Liver (tissue), 9 donors: ENCODE measurements around the gene SIGLEC8. TPM values are rescaled to one million over a fixed set of nuclear protein-coding genes. Genes with fewer than 3 reads are reported as not detected.

Source experiments
- DNase-seq: peaks from one replicate; pipeline ENCODE4 v3.0.0-alpha.2; 2017; ENCODE audit warnings: low spot score
- H3K27ac ChIP-seq, 2 donors: one replicate each; pipeline ENCODE4 v1.7.0; 2013; ENCODE audit warnings: inconsistent platforms in 2 of 2, low read length in 2 of 2, control low read depth in 1 of 2, low read depth in 1 of 2, mild to moderate bottlenecking in 1 of 2
- H3K27me3 ChIP-seq, 4 donors: one replicate each; pipeline versions ENCODE4 v1.6.1 to v1.7.0; 2013; ENCODE audit warnings: low read length in 3 of 4, inconsistent platforms in 1 of 4, mild to moderate bottlenecking in 1 of 4, moderate library complexity in 1 of 4; ENCODE audit not compliant: control insufficient read depth in 4 of 4, insufficient read depth in 4 of 4
- H3K36me3 ChIP-seq, 4 donors: one replicate each; pipeline versions ENCODE4 v1.6.1 to v1.7.0; 2013; ENCODE audit warnings: low read length in 3 of 4, mild to moderate bottlenecking in 3 of 4, low read depth in 1 of 4, moderate library complexity in 1 of 4; ENCODE audit not compliant: control insufficient read depth in 4 of 4, insufficient read depth in 3 of 4
- H3K4me1 ChIP-seq, 4 donors: one replicate each; pipeline versions ENCODE4 v1.6.1 to v1.7.0; 2013; ENCODE audit warnings: low read length in 3 of 4, mild to moderate bottlenecking in 3 of 4, moderate library complexity in 1 of 4; ENCODE audit not compliant: control insufficient read depth in 4 of 4, insufficient read depth in 4 of 4
- H3K4me3 ChIP-seq, 3 donors: one replicate each; pipeline versions ENCODE4 v1.6.1 to v1.7.0; 2013; ENCODE audit warnings: low read length in 3 of 3, control low read depth in 1 of 3, low read depth in 1 of 3, mild to moderate bottlenecking in 1 of 3
- H3K9ac ChIP-seq, 2 donors: one replicate each; pipeline ENCODE4 v1.7.0; 2013; ENCODE audit warnings: low read length in 2 of 2, mild to moderate bottlenecking in 2 of 2, moderate library complexity in 2 of 2, control low read depth in 1 of 2, low read depth in 1 of 2
- H3K9me3 ChIP-seq, 4 donors: one replicate each; pipeline versions ENCODE4 v1.6.1 to v1.7.0; 2013; ENCODE audit warnings: low read length in 3 of 4; ENCODE audit not compliant: control insufficient read depth in 4 of 4
- ATF3 ChIP-seq: IDR thresholded peaks from 2 replicates; pipeline ENCODE4 v1.6.1; 2016; ENCODE audit warnings: antibody characterized with exemption
- CTCF ChIP-seq: fragments of 150-350 bp; IDR thresholded peaks from 2 replicates; pipeline ENCODE4 v1.5.1; 2017; ENCODE audit warnings: improper control_type of control experiment, low read depth, low read length; ENCODE audit not compliant: missing input control
- EGR1 ChIP-seq, 2 donors: IDR thresholded peaks; 2 replicates each; pipeline ENCODE4 v1.6.1; 2016 to 2018; ENCODE audit warnings: antibody characterized with exemption in 2 of 2, low read depth in 2 of 2
- FOXA1 ChIP-seq: IDR thresholded peaks from 2 replicates; pipeline ENCODE4 v1.6.1; 2016; ENCODE audit warnings: antibody characterized with exemption
- FOXA2 ChIP-seq: IDR thresholded peaks from 2 replicates; pipeline ENCODE4 v1.6.1; 2016; ENCODE audit warnings: antibody characterized with exemption
- GABPA ChIP-seq, 2 donors: IDR thresholded peaks in 1 of 2; conservative IDR thresholded peaks in 1 of 2; 2 replicates each; pipeline ENCODE4 v1.6.1; 2016; ENCODE audit warnings: antibody characterized with exemption in 2 of 2, mild to moderate bottlenecking in 1 of 2, moderate library complexity in 1 of 2
- HNF4A ChIP-seq, 2 donors: conservative IDR thresholded peaks; 2 replicates each; pipeline ENCODE4 v1.6.1; 2016; ENCODE audit warnings: antibody characterized with exemption in 2 of 2, mild to moderate bottlenecking in 2 of 2
- HNF4G ChIP-seq: IDR thresholded peaks from 2 replicates; pipeline ENCODE4 v1.6.1; 2016; ENCODE audit warnings: antibody characterized with exemption
- JUND ChIP-seq, 2 donors: IDR thresholded peaks; 2 replicates each; pipeline ENCODE4 v1.6.1; 2016; ENCODE audit warnings: antibody characterized with exemption in 2 of 2
- MAX ChIP-seq: IDR thresholded peaks from 2 replicates; pipeline ENCODE4 v1.6.1; 2016; ENCODE audit warnings: antibody characterized with exemption
- NR2F2 ChIP-seq: IDR thresholded peaks from 2 replicates; pipeline ENCODE4 v1.6.1; 2016; ENCODE audit warnings: antibody characterized with exemption
- RAD21 ChIP-seq, 2 donors: IDR thresholded peaks; 2 replicates each; pipeline ENCODE4 v1.6.1; 2016; ENCODE audit warnings: antibody characterized with exemption in 2 of 2, mild to moderate bottlenecking in 2 of 2
- RXRA ChIP-seq, 2 donors: IDR thresholded peaks; 2 replicates each; pipeline ENCODE4 v1.6.1; 2017 to 2018; ENCODE audit warnings: antibody characterized with exemption in 2 of 2, mild to moderate bottlenecking in 1 of 2
- SP1 ChIP-seq: IDR thresholded peaks from 2 replicates; pipeline ENCODE4 v1.6.1; 2018; ENCODE audit warnings: antibody characterized with exemption, mild to moderate bottlenecking
- TAF1 ChIP-seq: conservative IDR thresholded peaks from 2 replicates; pipeline ENCODE4 v1.6.1; 2016; ENCODE audit warnings: antibody characterized with exemption, mild to moderate bottlenecking
- YY1 ChIP-seq: IDR thresholded peaks from 2 replicates; pipeline ENCODE4 v1.6.1; 2016; ENCODE audit warnings: antibody characterized with exemption, mild to moderate bottlenecking
- WGBS: extraction: QIAGEN DNeasy Blood & Tissue Kit; methylation state at CpG from one replicate; pipeline ENCODE4 v1.1.7; 2013; 5-methylcytosine and 5-hydroxymethylcytosine counted together
- polyA plus RNA-seq, 2 donors: library from polyadenylated mRNA; stranded (reverse) in 1 of 2; unstranded in 1 of 2; fragments of 200-250 nt in 1 of 2; fragments of >200 nt in 1 of 2; fragmentation: Nextera tagmentation in 1 of 2; extraction: Ambion mirVana in 1 of 2; gene quantifications; one replicate each; pipeline versions ENCODE4 v1.2.1 to v1.2.3, GENCODE V29; 2013 to 2015
- total RNA-seq, 2 donors: library from RNA; depleted of rRNA; stranded (reverse); fragments of >200 nt; gene quantifications; one replicate each; pipeline ENCODE4 v1.2.3, GENCODE V29; 2014
- TF ChIP-seq, protein P1 (sequence below): IDR thresholded peaks from 2 replicates; pipeline ENCODE4 v1.6.1; 2016; ENCODE audit warnings: antibody characterized with exemption, mild to moderate bottlenecking
- TF ChIP-seq, protein P2 (sequence below): IDR thresholded peaks from 2 replicates; pipeline ENCODE4 v1.6.1; 2016; ENCODE audit warnings: antibody characterized with exemption
- donor health status: healthy.
- donor health status: healthy.
- donor health status: healthy.
- donor health status: healthy.
- donor health status: healthy.

Gene SIGLEC8
- total and polyA plus RNA-seq, 4 donors, result 0.09 to 2.3 (median 0.52) TPM

- Histone ChIP-seq H3K9me3 (no peaks in the 10 kb centered on the region), H3K27me3 (peaks cover 0 to 5% (median 1%) of the 10 kb centered on the region in 4 donors), H3K4me1 (no peaks in the 10 kb centered on the region), H3K27ac (no peak overlapping the region), H3K4me3 (no peak overlapping the region), H3K9ac (no peak overlapping the region), H3K36me3 (no peaks in the 10 kb centered on the region)
- TF ChIP-seq GABPA (IDR thresholded peaks at IDR 0.05 in 1 of 2, conservative IDR thresholded peaks at IDR 0.05 in 1 of 2), result no peak
- TF ChIP-seq SP1, result no peak
- no peak for TF ChIP-seq ATF3
- no peak for TF ChIP-seq FOXA1
- 77% methylated on average over 12 of the region's 12 CpGs for WGBS
- DNase-seq, result no peak
These were observed 21.5 kb upstream of the SIGLEC8 start for GRCh38 chr19:51479531-51480331.

DNA sequence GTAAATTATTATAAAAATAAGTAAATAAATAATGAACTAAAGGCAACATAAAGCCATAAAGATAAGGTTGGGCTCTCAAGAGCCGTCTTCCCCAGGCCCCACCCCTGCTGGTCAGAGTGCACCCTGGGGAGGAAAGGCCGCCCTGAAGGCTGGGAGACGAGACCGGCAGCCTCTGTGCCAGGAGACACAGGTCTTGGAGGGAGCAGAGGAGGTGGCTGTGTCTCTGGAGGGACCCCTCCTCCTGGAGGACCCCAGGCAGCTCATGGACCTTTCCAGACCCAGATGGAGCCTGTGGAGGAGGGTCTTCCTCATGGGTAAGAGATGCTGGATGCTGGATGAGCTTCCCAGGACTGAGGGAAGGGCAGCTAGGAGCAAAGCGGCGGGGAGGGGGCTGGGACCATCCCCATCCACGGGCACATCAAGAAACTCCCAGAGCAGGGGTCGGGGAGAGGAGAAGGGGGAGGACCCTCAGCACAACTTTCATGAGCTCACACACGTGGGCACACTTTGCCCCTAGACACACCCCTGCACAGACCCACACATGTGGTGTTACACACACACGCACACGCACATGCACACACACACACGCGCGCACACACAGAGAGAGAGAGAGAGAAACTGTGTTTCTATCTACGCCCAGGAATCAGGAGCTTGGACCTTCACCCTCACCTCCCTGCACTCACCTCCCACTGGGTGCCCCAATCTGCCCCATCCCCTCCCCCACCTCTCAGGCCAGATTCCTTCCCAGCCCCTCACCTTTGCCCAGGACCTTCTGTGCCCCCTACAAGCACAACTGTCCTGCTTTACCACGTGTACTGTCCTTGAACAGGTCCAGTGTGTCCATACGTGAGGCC lies 20.4 kb upstream of the SIGLEC8 start, which contains the start of gene CEACAM18:
CEACAM18 (plus strand) TSS at position 159 of the 854 bp plus-strand sequence.
- 57% methylated on average over 17 of the region's 17 CpGs for WGBS
- DNase-seq, result no peak
- TF ChIP-seq, protein P1, sequence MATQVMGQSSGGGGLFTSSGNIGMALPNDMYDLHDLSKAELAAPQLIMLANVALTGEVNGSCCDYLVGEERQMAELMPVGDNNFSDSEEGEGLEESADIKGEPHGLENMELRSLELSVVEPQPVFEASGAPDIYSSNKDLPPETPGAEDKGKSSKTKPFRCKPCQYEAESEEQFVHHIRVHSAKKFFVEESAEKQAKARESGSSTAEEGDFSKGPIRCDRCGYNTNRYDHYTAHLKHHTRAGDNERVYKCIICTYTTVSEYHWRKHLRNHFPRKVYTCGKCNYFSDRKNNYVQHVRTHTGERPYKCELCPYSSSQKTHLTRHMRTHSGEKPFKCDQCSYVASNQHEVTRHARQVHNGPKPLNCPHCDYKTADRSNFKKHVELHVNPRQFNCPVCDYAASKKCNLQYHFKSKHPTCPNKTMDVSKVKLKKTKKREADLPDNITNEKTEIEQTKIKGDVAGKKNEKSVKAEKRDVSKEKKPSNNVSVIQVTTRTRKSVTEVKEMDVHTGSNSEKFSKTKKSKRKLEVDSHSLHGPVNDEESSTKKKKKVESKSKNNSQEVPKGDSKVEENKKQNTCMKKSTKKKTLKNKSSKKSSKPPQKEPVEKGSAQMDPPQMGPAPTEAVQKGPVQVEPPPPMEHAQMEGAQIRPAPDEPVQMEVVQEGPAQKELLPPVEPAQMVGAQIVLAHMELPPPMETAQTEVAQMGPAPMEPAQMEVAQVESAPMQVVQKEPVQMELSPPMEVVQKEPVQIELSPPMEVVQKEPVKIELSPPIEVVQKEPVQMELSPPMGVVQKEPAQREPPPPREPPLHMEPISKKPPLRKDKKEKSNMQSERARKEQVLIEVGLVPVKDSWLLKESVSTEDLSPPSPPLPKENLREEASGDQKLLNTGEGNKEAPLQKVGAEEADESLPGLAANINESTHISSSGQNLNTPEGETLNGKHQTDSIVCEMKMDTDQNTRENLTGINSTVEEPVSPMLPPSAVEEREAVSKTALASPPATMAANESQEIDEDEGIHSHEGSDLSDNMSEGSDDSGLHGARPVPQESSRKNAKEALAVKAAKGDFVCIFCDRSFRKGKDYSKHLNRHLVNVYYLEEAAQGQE, result no peak
- TF ChIP-seq RAD21 (IDR thresholded peaks at IDR 0.05), result no peak
- TF ChIP-seq JUND (IDR thresholded peaks at IDR 0.05), result no peak
- TF ChIP-seq HNF4G, result no peak
- TF ChIP-seq FOXA1, result no peak
- TF ChIP-seq RXRA (IDR thresholded peaks at IDR 0.05), result no peak
- no peak for TF ChIP-seq GABPA (IDR thresholded peaks at IDR 0.05 in 1 of 2, conservative IDR thresholded peaks at IDR 0.05 in 1 of 2)
- TF ChIP-seq HNF4A (conservative IDR thresholded peaks at IDR 0.05), result no peak
- no peak for TF ChIP-seq FOXA2
- TF ChIP-seq CTCF, result no peak
- TF ChIP-seq TAF1, result no peak
- TF ChIP-seq MAX, result no peak
- no peak for TF ChIP-seq EGR1 (IDR thresholded peaks at IDR 0.05; ENCODE audit: low read depth in 2 of 2)
- TF ChIP-seq SP1, result no peak
- TF ChIP-seq, protein P2, sequence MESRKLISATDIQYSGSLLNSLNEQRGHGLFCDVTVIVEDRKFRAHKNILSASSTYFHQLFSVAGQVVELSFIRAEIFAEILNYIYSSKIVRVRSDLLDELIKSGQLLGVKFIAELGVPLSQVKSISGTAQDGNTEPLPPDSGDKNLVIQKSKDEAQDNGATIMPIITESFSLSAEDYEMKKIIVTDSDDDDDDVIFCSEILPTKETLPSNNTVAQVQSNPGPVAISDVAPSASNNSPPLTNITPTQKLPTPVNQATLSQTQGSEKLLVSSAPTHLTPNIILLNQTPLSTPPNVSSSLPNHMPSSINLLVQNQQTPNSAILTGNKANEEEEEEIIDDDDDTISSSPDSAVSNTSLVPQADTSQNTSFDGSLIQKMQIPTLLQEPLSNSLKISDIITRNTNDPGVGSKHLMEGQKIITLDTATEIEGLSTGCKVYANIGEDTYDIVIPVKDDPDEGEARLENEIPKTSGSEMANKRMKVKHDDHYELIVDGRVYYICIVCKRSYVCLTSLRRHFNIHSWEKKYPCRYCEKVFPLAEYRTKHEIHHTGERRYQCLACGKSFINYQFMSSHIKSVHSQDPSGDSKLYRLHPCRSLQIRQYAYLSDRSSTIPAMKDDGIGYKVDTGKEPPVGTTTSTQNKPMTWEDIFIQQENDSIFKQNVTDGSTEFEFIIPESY, result no peak
- TF ChIP-seq NR2F2, result no peak
- no peak for TF ChIP-seq YY1
- TF ChIP-seq ATF3, result no peak
- H3K4me3 ChIP-seq, result no peak within 1 kb of the TSS
- peaks cover 0 to 2% (median 0%) of the 10 kb centered on the region in 4 donors for H3K27me3 ChIP-seq
- H3K9me3 ChIP-seq, result no peaks in the 10 kb centered on the region
- no peak within 1 kb of the TSS for H3K27ac ChIP-seq
- no peaks in the 10 kb centered on the region for H3K4me1 ChIP-seq
- H3K36me3 ChIP-seq, result no peaks in the 10 kb centered on the region
- no peak within 1 kb of the TSS for H3K9ac ChIP-seq
